Measurements from ENCODE around the gene KCP.
A peak's percentile ranks its signal among the peaks of the same experiment; 100 is the strongest.

The KCP gene

DNA sequence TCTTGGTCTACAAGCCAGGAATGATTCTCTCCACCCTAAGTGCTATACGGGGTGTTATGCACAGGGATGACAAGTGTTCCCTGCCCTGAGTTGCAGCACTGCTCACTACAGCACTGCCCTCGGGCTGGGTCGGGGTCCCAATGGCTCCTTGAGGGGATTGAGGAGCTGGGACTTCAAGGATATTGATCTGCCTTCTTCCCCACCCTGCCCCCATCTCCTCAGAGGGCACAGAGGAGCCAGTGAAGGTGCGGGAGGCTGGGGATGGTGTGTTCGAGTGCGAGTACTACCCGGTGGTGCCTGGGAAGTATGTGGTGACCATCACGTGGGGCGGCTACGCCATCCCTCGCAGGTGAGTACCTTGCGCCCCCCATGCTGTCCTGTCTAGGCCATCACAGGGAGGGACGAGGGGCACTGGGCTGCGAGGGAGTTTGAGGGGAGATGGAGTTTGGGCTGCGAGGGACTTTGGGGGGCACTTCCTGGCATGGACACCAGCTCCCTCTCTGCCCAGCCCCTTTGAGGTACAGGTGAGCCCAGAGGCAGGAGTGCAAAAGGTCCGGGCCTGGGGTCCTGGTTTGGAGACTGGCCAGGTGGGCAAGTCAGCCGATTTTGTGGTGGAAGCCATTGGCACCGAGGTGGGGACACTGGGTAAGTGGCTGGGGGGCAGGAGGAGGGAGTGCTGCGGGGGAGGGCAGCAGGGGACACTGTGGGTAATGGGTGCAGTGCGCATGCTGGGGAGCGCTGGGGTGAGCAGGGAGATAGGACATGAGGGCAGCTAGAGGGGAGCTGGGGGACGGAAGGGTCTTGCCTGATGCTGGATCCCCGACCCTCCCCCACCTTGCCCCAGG is 70.0 kb downstream of the KCP start:
- Histone ChIP-seq H3K9me3 (ENCODE audit: insufficient read depth, low read depth, low read length) (no peaks in the 10 kb centered on the region), H3K4me1 (ENCODE audit: insufficient read depth, low read length) (no peaks in the 10 kb centered on the region; the same call in 1 of the 2 replicates), H3K27me3 (ENCODE audit: insufficient read depth, low read length) (no peaks in the 10 kb centered on the region), H3K36me3 (ENCODE audit: insufficient read depth, low read depth, low read length) (no peaks in the 10 kb centered on the region), H3K27ac (ENCODE audit: low read length) (no peak overlapping the region), H3K9ac (ENCODE audit: low read depth, low read length) (no peak overlapping the region), H3K4me3 (ENCODE audit: low read length) (no peak overlapping the region)

DNA sequence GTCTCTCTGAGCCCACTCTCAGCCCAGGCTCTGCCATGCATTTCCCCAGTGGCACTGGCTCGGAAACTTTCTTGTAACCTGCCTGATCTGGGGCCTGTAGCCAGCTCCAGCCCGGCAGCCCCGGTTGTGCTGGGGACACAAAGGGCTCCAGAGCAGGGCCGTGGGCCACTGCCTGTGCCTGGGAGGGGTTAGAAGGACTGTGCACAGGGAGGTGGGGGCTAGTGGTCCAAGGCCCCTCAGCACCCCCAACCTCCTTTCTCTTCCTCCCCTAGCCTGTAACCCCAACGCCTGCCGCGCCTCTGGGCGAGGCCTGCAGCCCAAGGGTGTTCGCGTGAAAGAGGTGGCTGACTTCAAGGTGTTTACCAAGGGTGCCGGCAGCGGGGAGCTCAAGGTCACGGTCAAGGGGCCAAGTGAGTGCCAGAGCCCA is 70.7 kb downstream of the KCP start:
- H3K4me1 ChIP-seq (ENCODE audit: insufficient read depth, low read length): no peaks in the 10 kb centered on the region; the same call in 1 of the 2 replicates
- no peak overlapping the region for H3K27ac ChIP-seq (ENCODE audit: low read length)
- no peaks in the 10 kb centered on the region for H3K36me3 ChIP-seq (ENCODE audit: insufficient read depth, low read depth, low read length)
- H3K27me3 ChIP-seq (ENCODE audit: insufficient read depth, low read length): no peaks in the 10 kb centered on the region
- H3K4me3 ChIP-seq (ENCODE audit: low read length): no peak overlapping the region
- no peaks in the 10 kb centered on the region for H3K9me3 ChIP-seq (ENCODE audit: insufficient read depth, low read depth, low read length)
- no peak overlapping the region for H3K9ac ChIP-seq (ENCODE audit: low read depth, low read length)

DNA sequence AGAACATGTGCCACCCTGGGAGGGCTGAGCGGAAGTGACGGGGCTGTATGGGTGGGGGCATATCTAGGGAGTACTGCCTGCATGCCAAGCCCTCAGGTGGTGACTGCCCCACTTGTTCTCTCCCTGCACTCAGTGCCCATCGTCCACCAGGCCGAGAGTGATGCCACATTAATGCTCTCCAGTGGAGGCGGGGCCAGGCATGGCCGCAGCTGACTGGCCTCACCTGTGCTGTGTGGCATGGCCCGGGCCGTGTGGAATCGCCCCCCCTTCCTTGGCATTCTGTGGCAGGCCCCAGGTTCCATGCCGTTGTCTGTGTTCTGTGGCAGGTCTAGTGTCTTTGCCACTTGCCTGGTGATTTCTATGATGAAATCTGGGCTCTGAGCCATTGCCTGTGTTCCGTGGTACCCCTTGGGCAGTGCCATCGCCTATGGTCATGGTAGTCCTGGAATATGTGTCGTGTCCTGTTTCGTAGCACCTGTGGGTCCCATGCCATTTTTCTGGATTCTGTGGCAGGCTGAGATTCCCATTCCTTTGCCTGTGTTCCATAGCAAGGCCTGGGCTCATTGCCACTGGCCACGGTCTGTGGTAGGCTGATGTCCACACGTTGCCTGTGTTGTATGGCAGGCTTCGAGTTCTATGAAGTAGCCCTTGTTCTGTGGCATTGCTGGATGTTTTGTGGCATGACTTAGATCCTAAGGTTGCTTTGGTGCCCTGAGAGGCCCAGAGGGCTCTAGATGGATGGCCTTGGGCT is 71.4 kb downstream of the KCP start:
- H3K36me3 ChIP-seq (ENCODE audit: insufficient read depth, low read depth, low read length): no peaks in the 10 kb centered on the region
- H3K27me3 ChIP-seq (ENCODE audit: insufficient read depth, low read length): no peaks in the 10 kb centered on the region
- no peaks in the 10 kb centered on the region for H3K9me3 ChIP-seq (ENCODE audit: insufficient read depth, low read depth, low read length)
- H3K27ac ChIP-seq (ENCODE audit: low read length): no peak overlapping the region
- H3K9ac ChIP-seq (ENCODE audit: low read depth, low read length): no peak overlapping the region
- no peaks in the 10 kb centered on the region; the same call in 1 of the 2 replicates for H3K4me1 ChIP-seq (ENCODE audit: insufficient read depth, low read length)
- no peak overlapping the region for H3K4me3 ChIP-seq (ENCODE audit: low read length)

DNA sequence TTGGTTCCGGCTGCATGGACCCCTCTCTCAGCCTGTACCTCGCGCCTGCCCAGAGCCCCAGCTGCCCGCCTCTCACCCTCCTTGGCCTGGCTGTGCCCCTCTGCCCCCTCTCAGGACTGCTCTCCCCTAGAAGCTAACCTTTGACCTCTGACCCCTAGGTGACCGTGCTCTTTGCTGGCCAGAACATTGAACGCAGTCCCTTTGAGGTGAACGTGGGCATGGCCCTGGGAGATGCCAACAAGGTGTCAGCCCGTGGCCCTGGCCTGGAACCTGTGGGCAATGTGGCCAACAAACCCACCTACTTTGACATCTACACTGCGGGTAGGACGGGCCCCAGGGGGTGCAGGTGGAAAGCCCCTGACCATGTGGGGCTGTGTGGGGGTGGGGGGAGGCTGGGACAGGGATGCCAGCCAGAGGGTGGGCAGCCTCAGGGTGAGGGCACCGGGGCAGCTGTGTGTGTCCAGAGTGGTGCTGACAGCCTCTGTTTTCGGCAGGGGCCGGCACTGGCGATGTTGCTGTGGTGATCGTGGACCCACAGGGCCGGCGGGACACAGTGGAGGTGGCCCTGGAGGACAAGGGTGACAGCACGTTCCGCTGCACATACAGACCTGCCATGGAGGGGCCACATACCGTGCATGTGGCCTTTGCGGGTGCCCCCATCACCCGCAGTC is 72.3 kb downstream of the KCP start:
- H3K4me3 ChIP-seq (ENCODE audit: low read length): no peak overlapping the region
- no peaks in the 10 kb centered on the region for H3K36me3 ChIP-seq (ENCODE audit: insufficient read depth, low read depth, low read length)
- no peak overlapping the region for H3K27ac ChIP-seq (ENCODE audit: low read length)
- H3K4me1 ChIP-seq (ENCODE audit: insufficient read depth, low read length): peaks cover 8% of the 10 kb centered on the region; the same call in 1 of the 2 replicates
- H3K9ac ChIP-seq (ENCODE audit: low read depth, low read length): no peak overlapping the region
- H3K27me3 ChIP-seq (ENCODE audit: insufficient read depth, low read length): no peaks in the 10 kb centered on the region; the same call in 1 of the 2 replicates
- H3K9me3 ChIP-seq (ENCODE audit: insufficient read depth, low read depth, low read length): no peaks in the 10 kb centered on the region

GRCh38 chr7:128837521-128837921 is 73.0 kb downstream of the KCP start:
- no peaks in the 10 kb centered on the region for H3K36me3 ChIP-seq (ENCODE audit: insufficient read depth, low read depth, low read length)
- no peaks in the 10 kb centered on the region for H3K9me3 ChIP-seq (ENCODE audit: insufficient read depth, low read depth, low read length)
- H3K27me3 ChIP-seq (ENCODE audit: insufficient read depth, low read length): peaks cover 6% of the 10 kb centered on the region; the same call in 1 of the 2 replicates
- H3K27ac ChIP-seq (ENCODE audit: low read length): no peak overlapping the region
- H3K4me1 ChIP-seq (ENCODE audit: insufficient read depth, low read length): peaks cover 14% of the 10 kb centered on the region; the same call in 1 of the 2 replicates
- no peak overlapping the region for H3K4me3 ChIP-seq (ENCODE audit: low read length)
- no peak overlapping the region for H3K9ac ChIP-seq (ENCODE audit: low read depth, low read length)

DNA sequence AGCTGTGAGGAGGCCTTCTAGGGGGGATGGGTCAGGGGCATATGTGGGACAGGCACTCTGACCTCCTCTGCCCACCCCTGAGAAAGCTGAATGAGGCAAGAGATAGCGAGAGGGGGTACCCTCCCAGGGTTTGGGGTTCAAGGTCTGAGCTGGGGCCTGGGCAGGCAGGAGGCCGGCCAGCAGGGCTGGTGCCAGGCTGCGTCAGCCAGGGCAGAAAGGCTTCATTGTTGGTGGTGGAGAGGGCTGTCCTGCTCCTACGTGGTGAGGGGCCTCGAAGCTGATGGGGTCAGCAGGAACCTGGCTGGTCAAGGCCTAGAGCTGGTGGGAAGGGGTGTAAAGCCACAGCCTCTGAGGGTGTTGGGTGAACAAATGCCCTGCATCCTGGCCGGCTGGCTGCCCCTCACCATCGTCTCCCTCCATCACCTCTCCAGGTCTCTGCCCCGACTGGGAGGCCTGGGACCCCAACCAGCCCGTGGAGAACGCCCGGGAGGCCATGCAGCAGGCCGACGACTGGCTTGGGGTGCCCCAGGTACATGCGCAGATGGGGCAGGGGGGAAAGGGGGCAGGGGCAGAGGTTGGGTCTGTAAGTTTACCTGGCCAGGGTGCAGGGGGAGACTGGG is 73.7 kb downstream of the KCP start:
- no peaks in the 10 kb centered on the region for H3K36me3 ChIP-seq (ENCODE audit: insufficient read depth, low read depth, low read length)

DNA sequence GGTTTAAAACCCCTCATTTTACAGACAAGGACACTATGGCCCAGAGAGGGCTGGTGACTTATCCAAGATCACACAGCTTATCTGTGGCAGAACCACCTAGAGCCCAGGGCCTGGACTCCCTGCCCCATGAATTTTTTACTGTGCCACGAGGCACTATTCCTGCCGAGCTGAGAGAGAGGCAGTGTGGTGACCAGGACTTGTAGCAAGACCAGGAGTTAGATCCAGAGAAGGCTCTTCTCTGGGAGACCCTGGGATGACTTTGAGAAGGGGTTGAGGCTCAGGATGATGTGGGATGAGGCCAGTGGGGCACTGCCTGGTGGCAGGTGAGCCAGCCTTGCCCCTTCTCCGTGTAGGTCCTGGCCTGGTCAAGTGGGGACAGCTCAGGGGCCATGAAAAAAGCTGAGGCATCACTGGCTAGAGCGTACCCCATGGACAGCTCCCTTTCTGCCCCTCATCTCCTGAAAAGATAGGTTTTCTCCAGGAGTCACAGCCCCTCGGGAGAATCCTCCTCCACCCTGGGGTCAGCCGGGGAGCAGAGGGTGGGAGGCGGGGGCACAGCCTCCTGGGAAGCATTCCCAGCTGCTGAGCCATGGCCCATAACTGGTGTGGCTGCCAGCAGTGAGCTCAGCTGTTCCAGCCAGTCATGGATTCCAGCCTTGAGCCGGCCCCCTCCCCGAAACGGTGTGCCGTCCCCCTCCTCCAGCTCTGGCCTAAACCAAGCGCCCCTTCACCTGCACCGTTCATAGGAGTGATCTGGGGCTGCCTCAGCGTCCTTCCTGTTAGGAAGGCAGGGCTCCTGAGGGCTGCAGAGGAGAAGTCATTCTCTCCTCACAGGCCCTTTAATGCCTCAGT is 74.5 kb downstream of the KCP start:
- Histone ChIP-seq H3K27me3 (ENCODE audit: insufficient read depth, low read length) (peaks cover 20% of the 10 kb centered on the region), H3K4me1 (ENCODE audit: insufficient read depth, low read length) (peaks cover 14% of the 10 kb centered on the region; the same call in 1 of the 2 replicates), H3K9me3 (ENCODE audit: insufficient read depth, low read depth, low read length) (no peaks in the 10 kb centered on the region), H3K4me3 (ENCODE audit: low read length) (no peak overlapping the region), H3K36me3 (ENCODE audit: insufficient read depth, low read depth, low read length) (no peaks in the 10 kb centered on the region), H3K9ac (ENCODE audit: low read depth, low read length) (no peak overlapping the region), H3K27ac (ENCODE audit: low read length) (no peak overlapping the region)

More for the DNA sequence above, 73.7 kb downstream of the KCP start:
- Histone ChIP-seq H3K4me3 (ENCODE audit: low read length) (no peak overlapping the region), H3K9me3 (ENCODE audit: insufficient read depth, low read depth, low read length) (no peaks in the 10 kb centered on the region), H3K27me3 (ENCODE audit: insufficient read depth, low read length) (peaks cover 11% of the 10 kb centered on the region; the same call in 1 of the 2 replicates), H3K9ac (ENCODE audit: low read depth, low read length) (no peak overlapping the region), H3K4me1 (ENCODE audit: insufficient read depth, low read length) (peaks cover 14% of the 10 kb centered on the region; the same call in 1 of the 2 replicates), H3K27ac (ENCODE audit: low read length) (no peak overlapping the region)

- H3K4me3 ChIP-seq (ENCODE audit: low read length): no peak overlapping the region
Observed at GRCh38 chr7:128835231-128835751, 75.2 kb downstream of the KCP start.

GRCh38 chr7:128833946-128834325 is 76.6 kb downstream of the KCP start:
- H3K4me1 ChIP-seq (ENCODE audit: insufficient read depth, low read length): peaks cover 14% of the 10 kb centered on the region; the same call in 1 of the 2 replicates
- H3K4me3 ChIP-seq (ENCODE audit: low read length): no peak overlapping the region
- no peaks in the 10 kb centered on the region for H3K36me3 ChIP-seq (ENCODE audit: insufficient read depth, low read depth, low read length)
- peaks cover 38% of the 10 kb centered on the region for H3K27me3 ChIP-seq (ENCODE audit: insufficient read depth, low read length)
- H3K27ac ChIP-seq (ENCODE audit: low read length): no peak overlapping the region
- H3K9me3 ChIP-seq (ENCODE audit: insufficient read depth, low read depth, low read length): no peaks in the 10 kb centered on the region
- H3K9ac ChIP-seq (ENCODE audit: low read depth, low read length): no peak overlapping the region

More at GRCh38 chr7:128835231-128835751, 75.2 kb downstream of the KCP start:
- peaks cover 27% of the 10 kb centered on the region for H3K27me3 ChIP-seq (ENCODE audit: insufficient read depth, low read length)
- peaks cover 14% of the 10 kb centered on the region; the same call in 1 of the 2 replicates for H3K4me1 ChIP-seq (ENCODE audit: insufficient read depth, low read length)
- no peaks in the 10 kb centered on the region for H3K36me3 ChIP-seq (ENCODE audit: insufficient read depth, low read depth, low read length)
- no peaks in the 10 kb centered on the region for H3K9me3 ChIP-seq (ENCODE audit: insufficient read depth, low read depth, low read length)
- no peak overlapping the region for H3K27ac ChIP-seq (ENCODE audit: low read length)
- H3K9ac ChIP-seq (ENCODE audit: low read depth, low read length): no peak overlapping the region

DNA sequence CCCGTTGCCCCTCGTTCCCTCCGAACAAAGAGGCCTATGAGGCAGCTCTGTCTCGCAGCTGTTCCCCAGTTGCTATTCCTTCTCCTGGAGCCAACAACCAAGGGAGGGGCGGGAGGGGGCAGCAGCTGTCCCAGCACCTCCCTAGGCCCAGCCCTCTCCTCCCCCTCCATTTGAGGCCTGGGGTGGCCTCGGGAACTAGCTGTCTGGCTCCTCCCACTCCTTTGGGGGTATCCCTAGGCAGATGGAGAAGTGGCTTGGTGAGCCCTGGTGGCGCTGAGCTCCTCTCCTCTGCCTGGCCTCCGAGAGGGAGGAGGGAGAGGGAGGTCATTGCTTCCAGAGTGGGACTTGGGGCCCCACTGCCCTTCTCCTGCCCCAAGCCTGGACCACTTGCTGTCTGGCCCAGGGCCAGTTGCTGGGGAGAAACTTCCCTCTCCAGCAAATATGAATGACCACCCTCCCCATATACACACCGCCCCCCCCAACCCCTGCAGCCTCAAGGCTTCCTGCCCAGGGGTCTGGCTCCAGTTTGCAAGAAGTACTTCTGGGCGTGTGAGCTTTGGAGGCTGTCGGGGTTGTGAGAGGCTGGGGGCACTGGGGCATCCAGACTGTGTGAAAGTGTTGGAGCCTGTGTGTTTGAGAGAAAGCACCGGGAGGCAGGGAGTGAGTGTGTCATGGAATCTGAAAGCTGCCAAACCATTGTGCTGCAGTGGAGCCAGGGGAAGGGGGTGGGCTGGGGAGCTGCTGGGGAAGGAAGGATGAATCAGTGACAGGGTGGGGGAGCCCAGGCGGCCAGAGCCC is 77.2 kb downstream of the KCP start:
- H3K4me1 ChIP-seq (ENCODE audit: insufficient read depth, low read length): peaks cover 16% of the 10 kb centered on the region
- no peak overlapping the region for H3K27ac ChIP-seq (ENCODE audit: low read length)
- H3K4me3 ChIP-seq (ENCODE audit: low read length): peak overlapping the region; percentile 63
- peak overlapping the region; percentile 52; the same call in 1 of the 2 replicates for H3K9ac ChIP-seq (ENCODE audit: low read depth, low read length)
- H3K9me3 ChIP-seq (ENCODE audit: insufficient read depth, low read depth, low read length): no peaks in the 10 kb centered on the region
- no peaks in the 10 kb centered on the region for H3K36me3 ChIP-seq (ENCODE audit: insufficient read depth, low read depth, low read length)
- peaks cover 38% of the 10 kb centered on the region for H3K27me3 ChIP-seq (ENCODE audit: insufficient read depth, low read length)

All from iPS-20b (cell line).